Measurements from ENCODE around the gene SUMO3.

DNA sequence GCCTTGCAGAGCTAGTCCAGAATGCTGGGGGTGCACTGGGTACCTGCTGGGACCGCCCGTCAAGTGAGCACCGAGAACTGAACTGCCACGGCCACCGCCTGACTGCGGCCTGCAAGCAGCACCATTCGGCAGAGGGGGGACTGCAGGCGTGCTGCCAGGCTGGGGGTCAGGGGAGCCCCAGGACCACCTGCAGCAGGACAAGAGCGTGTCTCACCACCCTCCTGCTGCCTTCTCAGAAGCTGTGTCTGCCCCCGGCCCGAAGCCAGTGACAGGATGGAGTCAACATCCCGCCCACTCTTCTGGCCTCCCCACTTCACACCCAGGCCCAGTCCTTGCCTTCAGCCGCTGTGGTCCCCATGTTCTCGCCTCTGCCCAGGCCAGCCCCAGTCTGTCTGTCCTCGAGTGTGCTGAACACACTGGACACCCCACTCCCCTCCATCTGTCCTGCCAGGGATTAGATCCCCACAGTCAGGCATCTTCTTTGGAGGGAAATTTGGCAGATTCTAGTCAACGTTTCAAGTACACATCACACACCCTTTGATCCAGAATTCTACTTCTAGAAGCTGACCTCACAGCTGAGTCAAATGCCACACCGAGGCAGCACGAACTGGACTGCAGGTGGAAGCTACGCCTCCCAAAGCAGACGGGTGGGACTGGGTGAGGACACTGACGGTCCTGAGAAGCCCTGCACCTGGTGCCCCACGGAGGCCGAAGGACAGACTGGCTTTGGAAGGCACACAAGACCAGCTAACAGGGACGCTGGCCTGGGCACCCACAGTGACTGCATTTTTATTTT is 29.6 kb upstream of the SUMO3 start:
- no peak for TF ChIP-seq CTCF (optimal IDR thresholded peaks at IDR 0.05 in 1 of 3, IDR thresholded peaks at IDR 0.05 in 1 of 3, conservative IDR thresholded peaks at IDR 0.05 in 1 of 3; ENCODE audit: extremely low read depth in 1 of 3, insufficient read depth in 2 of 3, low read length in 3 of 3)
- TF ChIP-seq EZH2 (IDR thresholded peaks at IDR 0.05; ENCODE audit: low read length): no peak
